D721Med (cell line): ENCODE data around the gene DLGAP1.

Experiments used
- DNase-seq: peaks from one replicate; pipeline ENCODE4 v3.0.0; 2011; ENCODE audit warnings: low spot score; ENCODE audit not compliant: insufficient read length
- FAIRE-seq: peaks from 2 replicates; lab custom pipeline; 2011; peaks lifted over from hg19 to GRCh38; lab: Jason Lieb, UNC
- TF ChIP-seq, protein P1 (sequence below): IDR thresholded peaks from 2 replicates; pipeline ENCODE4 v1.5.1; 2012; ENCODE audit warnings: mild to moderate bottlenecking, control low read depth; ENCODE audit not compliant: insufficient read depth; ENCODE audit errors: missing control alignments

Gene DLGAP1

DNA sequence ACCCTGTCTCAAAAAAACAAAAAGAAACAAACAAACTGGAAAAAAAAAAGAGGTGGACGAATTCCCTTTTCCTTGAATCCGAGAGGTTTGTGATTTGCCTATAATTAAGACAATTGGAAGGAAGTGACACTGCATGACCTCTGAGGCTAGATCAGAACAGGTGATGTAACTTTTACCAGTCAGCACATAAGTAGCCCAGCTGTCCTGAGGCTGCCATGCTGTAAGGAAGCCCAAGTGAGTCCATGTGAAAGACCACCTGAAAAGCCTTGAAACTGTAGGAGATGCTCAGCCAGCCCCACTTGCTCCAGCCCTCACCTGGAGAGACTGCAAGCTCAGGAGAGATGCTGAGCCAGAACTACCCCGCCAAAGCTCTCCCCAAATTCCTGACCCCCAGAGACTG, 838.4 kb downstream of the DLGAP1 start:
- FAIRE-seq = no peak
- TF ChIP-seq, protein P1, sequence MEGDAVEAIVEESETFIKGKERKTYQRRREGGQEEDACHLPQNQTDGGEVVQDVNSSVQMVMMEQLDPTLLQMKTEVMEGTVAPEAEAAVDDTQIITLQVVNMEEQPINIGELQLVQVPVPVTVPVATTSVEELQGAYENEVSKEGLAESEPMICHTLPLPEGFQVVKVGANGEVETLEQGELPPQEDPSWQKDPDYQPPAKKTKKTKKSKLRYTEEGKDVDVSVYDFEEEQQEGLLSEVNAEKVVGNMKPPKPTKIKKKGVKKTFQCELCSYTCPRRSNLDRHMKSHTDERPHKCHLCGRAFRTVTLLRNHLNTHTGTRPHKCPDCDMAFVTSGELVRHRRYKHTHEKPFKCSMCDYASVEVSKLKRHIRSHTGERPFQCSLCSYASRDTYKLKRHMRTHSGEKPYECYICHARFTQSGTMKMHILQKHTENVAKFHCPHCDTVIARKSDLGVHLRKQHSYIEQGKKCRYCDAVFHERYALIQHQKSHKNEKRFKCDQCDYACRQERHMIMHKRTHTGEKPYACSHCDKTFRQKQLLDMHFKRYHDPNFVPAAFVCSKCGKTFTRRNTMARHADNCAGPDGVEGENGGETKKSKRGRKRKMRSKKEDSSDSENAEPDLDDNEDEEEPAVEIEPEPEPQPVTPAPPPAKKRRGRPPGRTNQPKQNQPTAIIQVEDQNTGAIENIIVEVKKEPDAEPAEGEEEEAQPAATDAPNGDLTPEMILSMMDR = no peak
- DNase-seq = no peak

DNA sequence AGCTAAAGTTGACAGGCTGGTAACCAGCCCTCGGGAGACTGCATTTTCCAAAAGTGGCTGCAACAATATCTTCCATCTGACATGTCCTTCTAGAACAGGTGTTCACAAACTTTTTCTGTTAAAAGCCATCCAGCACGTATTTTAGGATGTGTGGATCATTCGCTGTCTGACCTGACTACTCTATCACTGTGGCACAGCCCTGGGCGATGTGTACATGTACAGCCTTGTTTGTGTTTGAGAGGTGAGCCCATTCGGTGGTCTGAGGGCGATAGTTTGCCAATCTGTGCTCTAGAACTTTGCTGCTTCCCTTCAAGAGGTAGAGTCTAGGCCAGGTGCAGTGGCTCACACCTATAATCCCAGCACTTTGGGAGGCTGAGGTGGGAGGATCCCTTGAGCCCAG, 839.0 kb downstream of the DLGAP1 start:
- no peak for FAIRE-seq
- DNase-seq = no peak
- TF ChIP-seq, protein P1 = no peak

DNA sequence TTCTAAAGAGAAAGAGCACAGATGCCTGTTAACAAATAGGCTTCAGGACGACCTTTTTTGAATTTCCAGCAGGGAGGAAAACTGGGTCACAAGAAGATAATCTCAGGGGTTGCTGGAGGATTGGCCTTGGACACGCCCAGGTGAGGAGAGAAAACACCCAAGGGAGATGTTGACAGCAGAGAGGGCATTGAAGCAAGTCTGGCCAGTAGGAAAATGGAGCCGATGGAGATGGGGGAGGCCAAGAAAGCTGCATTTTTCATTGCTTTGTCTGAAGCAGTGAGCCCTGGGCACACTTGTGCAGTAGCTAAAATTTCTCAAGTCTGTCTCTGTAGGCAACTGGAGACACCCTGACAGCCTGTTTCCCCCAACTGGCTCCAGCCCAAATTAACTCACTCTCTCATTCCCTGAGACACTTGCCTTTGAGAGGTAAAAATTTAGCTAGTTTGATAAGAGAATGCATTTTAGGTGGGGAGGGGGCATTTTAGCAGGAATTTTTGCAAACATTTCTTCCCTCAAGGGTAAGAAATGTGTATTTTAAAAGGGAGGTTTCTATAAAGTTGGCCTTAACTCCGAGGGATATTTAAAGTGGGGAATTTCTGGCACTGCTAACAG, 839.6 kb downstream of the DLGAP1 start:
- peak; percentile 66 for FAIRE-seq
- TF ChIP-seq, protein P1 = no peak
- DNase-seq = no peak

DNA sequence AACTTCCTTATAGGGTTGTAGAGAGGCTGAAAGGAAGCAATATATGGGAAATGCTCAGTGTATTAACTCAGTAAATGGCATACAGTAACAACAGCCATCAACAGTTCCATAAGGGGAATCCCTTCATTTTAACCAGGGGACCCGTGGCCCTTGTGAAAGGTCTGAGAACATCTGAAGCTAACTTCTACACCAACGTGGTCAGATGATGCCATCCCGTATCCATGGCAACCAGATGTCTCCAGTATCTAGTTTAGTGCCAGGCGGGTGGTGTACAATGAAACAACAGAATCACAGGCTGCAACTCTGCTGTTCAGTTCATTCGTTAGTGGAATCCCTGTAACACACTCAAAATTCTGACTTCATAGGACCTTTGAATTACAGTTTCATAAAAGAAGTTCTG, 842.8 kb downstream of the DLGAP1 start:
- FAIRE-seq (no peak), DNase-seq (no peak)
- TF ChIP-seq, protein P1 = no peak

DNA sequence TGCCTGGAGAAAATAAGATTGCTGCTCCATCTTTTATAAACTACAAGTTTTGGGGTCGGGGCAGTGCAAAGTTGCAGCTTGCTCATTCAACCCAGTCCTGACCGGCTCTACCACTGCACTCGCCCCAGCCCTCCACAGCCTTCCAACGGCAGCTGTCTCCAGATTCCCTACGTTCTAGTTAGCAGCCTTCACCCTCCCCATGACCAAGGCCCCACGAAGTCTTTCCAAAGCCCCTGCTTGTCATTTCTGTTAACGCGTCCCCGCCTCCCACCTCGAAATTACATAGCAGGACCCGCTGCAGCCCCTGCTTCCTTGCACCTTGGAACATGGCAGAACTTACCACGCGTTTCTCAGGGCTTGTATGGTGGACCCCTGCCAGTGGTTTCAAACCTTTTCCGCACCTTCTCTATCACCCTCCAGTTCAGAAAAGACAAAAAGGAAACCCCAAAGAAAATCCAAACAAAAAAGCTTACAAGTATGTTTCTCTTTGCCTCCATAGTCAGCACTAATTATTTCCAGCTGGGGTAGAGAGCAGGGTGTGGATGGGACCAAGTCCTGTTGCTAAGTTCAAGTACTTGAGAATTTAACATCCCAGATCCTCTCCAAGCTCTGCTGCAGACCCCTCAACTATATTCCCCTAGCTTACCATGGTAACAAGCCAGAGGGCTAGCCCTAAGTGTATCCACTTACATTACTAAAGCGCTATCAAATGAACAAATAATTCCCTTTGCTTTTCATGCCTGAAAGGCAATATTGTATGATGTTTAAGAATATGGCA, 843.6 kb downstream of the DLGAP1 start:
- TF ChIP-seq, protein P1 = no peak
- no peak for FAIRE-seq
- DNase-seq = no peak

DNA sequence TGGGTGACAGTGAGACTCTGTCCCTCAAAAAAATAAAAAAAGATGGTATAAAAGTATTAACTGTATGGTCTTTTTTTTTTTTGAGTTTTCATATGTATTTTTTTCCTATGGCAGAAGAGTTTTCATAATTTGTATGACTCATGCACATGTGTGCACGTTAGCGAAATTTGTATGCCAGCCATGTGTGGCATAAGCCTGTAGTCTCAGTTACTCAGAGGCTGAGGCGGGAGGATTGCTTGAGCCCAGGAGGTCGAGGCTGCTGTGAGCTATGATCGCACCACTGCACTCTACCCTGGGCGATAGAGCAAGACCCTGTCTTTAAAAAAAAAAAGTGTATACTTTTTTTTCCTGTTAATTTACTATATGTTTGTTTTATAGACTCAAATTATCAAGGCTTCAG, 844.3 kb downstream of the DLGAP1 start:
- no peak for DNase-seq
- TF ChIP-seq, protein P1 = no peak
- FAIRE-seq = no peak

DNA sequence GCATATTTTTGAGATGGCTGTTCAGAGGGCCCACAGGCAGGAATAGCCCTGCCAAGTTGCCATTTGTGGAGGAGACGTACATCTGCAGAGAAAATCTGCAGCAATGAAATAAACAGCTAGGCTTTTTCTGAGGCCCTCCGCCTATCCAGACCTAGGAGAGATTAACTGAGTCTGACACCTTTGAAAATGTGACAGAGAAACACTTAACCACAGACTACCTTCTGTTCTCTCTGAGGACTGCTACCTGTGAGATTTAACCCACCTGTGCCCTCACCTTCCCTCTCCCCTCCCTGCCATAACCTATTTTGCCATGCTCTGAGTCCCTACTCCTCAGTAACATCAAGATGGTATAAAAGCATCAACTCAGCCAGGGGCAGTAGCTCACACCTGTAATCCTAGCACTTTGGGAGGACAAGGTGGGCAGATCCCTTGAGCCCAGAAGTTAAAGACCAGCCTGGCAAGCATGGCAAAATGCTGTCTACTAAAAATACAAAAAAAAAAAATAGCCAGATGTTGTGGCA, 844.9 kb downstream of the DLGAP1 start:
- FAIRE-seq (no peak), DNase-seq (no peak)
- TF ChIP-seq, protein P1 = no peak
